Tibial nerve (tissue), 4 donors: ENCODE measurements around the gene DVL2.

Experiments
- EP300 ChIP-seq, 2 donors: sonication (generic); formaldehyde crosslinking; IDR thresholded peaks; one replicate each; pipeline ENCODE4 v1.6.1; 2017; ENCODE audit warnings: antibody characterized with exemption in 2 of 2, mild to moderate bottlenecking in 1 of 2
- POLR2A ChIP-seq, 2 donors: fragments of 450-650 bp; IDR thresholded peaks; one replicate each; pipeline ENCODE4 v1.6.1; 2017; ENCODE audit warnings: antibody characterized with exemption in 2 of 2, mild to moderate bottlenecking in 2 of 2, moderate library complexity in 2 of 2
- TF ChIP-seq, protein P1 (sequence below), 5 experiments: fragments of 200-600 bp in 3 of 5; fragments of 450-650 bp in 2 of 5; sonication (generic) in 3 of 5; IDR thresholded peaks; one replicate each; pipeline ENCODE4 v1.5.1; 2016 to 2019; ENCODE audit warnings: antibody characterized with exemption in 5 of 5, mild to moderate bottlenecking in 3 of 5, moderate library complexity in 2 of 5

DNA sequence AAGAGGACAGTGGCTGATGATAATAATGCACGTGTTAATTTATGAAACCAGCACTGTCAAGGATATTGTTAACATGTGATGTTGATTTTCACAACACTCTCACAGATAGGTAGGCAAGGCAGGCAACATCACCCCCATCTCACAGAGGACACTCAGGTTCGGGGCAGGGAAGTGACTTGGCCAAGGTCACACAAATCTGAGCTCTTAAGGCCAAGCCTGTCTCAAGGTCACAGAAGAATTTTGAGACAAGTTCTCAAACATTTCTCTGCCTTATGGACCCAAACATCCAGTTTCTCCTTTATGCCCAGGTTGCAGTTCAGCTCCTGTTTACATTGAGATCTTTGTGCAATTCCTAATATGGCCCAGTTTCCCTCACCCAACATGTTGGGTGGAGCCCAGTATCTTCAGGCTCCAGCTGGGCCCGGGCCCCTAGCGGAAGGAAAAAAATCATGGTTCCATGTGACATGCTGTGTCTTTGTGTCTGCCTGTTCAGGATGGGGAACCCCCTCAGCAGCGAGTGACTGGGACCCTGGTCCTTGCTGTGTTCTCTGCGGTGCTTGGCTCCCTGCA is 48.5 kb upstream of the DVL2 start:
- TF ChIP-seq, protein P1, sequence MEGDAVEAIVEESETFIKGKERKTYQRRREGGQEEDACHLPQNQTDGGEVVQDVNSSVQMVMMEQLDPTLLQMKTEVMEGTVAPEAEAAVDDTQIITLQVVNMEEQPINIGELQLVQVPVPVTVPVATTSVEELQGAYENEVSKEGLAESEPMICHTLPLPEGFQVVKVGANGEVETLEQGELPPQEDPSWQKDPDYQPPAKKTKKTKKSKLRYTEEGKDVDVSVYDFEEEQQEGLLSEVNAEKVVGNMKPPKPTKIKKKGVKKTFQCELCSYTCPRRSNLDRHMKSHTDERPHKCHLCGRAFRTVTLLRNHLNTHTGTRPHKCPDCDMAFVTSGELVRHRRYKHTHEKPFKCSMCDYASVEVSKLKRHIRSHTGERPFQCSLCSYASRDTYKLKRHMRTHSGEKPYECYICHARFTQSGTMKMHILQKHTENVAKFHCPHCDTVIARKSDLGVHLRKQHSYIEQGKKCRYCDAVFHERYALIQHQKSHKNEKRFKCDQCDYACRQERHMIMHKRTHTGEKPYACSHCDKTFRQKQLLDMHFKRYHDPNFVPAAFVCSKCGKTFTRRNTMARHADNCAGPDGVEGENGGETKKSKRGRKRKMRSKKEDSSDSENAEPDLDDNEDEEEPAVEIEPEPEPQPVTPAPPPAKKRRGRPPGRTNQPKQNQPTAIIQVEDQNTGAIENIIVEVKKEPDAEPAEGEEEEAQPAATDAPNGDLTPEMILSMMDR (IDR thresholded peaks at IDR 0.05) = no peak
- TF ChIP-seq POLR2A (IDR thresholded peaks at IDR 0.05) (no peak), EP300 (IDR thresholded peaks at IDR 0.05) (no peak)
